SW 1271 (cell line): ENCODE results near the gene N4BP2L2.

Source experiments
- DNase-seq, 2 experiments: peaks; one replicate each; lab custom pipeline; 2025; lab: John Stamatoyannopoulos, UW

The N4BP2L2 gene

GRCh38 chr13:32468502-32469142 lies 70.0 kb downstream of the N4BP2L2 start:
- no peak for DNase-seq

GRCh38 chr13:32456591-32456990 lies 82.0 kb downstream of the N4BP2L2 start:
- DNase-seq = no peak

GRCh38 chr13:32455594-32455903 lies 83.0 kb downstream of the N4BP2L2 start:
- no peak for DNase-seq

GRCh38 chr13:32454886-32455593 lies 83.6 kb downstream of the N4BP2L2 start:
- DNase-seq = no peak

GRCh38 chr13:32453981-32454380 lies 84.6 kb downstream of the N4BP2L2 start:
- no peak for DNase-seq

- DNase-seq = no peak
Measured at GRCh38 chr13:32448972-32449371, 89.6 kb downstream of the N4BP2L2 start.

GRCh38 chr13:32447894-32448623 lies 90.5 kb downstream of the N4BP2L2 start:
- no peak for DNase-seq

GRCh38 chr13:32446773-32447465 lies 91.7 kb downstream of the N4BP2L2 start:
- DNase-seq = no peak

- DNase-seq = no peak
Measured at GRCh38 chr13:32446220-32446619, 92.4 kb downstream of the N4BP2L2 start.

- no peak for DNase-seq
Measured at GRCh38 chr13:32445461-32445860, 93.1 kb downstream of the N4BP2L2 start.

- peak in 1 of 2 experiments; percentile 21 for DNase-seq
Measured at GRCh38 chr13:32443111-32443510, 95.5 kb downstream of the N4BP2L2 start.

GRCh38 chr13:32438871-32439270 lies 99.7 kb downstream of the N4BP2L2 start:
- no peak for DNase-seq

GRCh38 chr13:32432856-32433255 lies 105.7 kb downstream of the N4BP2L2 start:
- DNase-seq = no peak

GRCh38 chr13:32431361-32431760 lies 107.2 kb downstream of the N4BP2L2 start:
- no peak for DNase-seq

- no peak for DNase-seq
Measured at GRCh38 chr13:32430018-32430747, 108.4 kb downstream of the N4BP2L2 start.

- no peak for DNase-seq
Measured at GRCh38 chr13:32429433-32429909, 109.1 kb downstream of the N4BP2L2 start.

GRCh38 chr13:32428581-32429432 lies 109.8 kb downstream of the N4BP2L2 start:
- no peak for DNase-seq

- DNase-seq = no peak
Measured at GRCh38 chr13:32427852-32428580, 110.6 kb downstream of the N4BP2L2 start, which contains the start of gene N4BP2L1. N4BP2L1 (minus strand) TSS chr13:32428130; CDS start chr13:32428082, 48 bp downstream.

- no peak for DNase-seq
Measured at GRCh38 chr13:32426990-32427851, 111.4 kb downstream of the N4BP2L2 start.
